Stimulated activated CD4-positive, alpha-beta T cell treated with anti-CD3 and anti-CD28 coated beads, TNF-alpha, amount 100 ng/mL, for 24 hours (primary cell): Measurements from ENCODE around the gene EHBP1.

Experiments
- DNase-seq, 3 experiments: peaks; one replicate each; pipeline ENCODE4 v3.0.0-alpha.2; 2020; ENCODE audit warnings: low read depth in 3 of 3

The EHBP1 gene

GRCh38 chr2:62884086-62884485 lies 178.6 kb downstream of the EHBP1 start:
- DNase-seq: no peak

GRCh38 chr2:62884514-62884913 lies 179.0 kb downstream of the EHBP1 start:
- DNase-seq: no peak

GRCh38 chr2:62894966-62895631 lies 189.6 kb downstream of the EHBP1 start:
- no peak for DNase-seq

- DNase-seq: no peak
Observed at GRCh38 chr2:62895632-62896009, 190.1 kb downstream of the EHBP1 start.

- no peak for DNase-seq
Observed at GRCh38 chr2:62897187-62897827, 191.8 kb downstream of the EHBP1 start.

- DNase-seq: no peak
Observed at GRCh38 chr2:62904344-62904743, 198.8 kb downstream of the EHBP1 start.

GRCh38 chr2:62908145-62908544 lies 202.6 kb downstream of the EHBP1 start:
- DNase-seq: no peak

GRCh38 chr2:62913311-62913710 lies 207.8 kb downstream of the EHBP1 start:
- DNase-seq: no peak

- no peak for DNase-seq
Observed at GRCh38 chr2:62919041-62919440, 213.5 kb downstream of the EHBP1 start.

GRCh38 chr2:62920070-62920469 lies 214.6 kb downstream of the EHBP1 start:
- DNase-seq: no peak

- DNase-seq: no peak
Observed at GRCh38 chr2:62923242-62923641, 217.7 kb downstream of the EHBP1 start.

GRCh38 chr2:62923881-62924280 lies 218.4 kb downstream of the EHBP1 start:
- no peak for DNase-seq

- no peak for DNase-seq
Observed at GRCh38 chr2:62928015-62928414, 222.5 kb downstream of the EHBP1 start.

GRCh38 chr2:62931536-62931935 lies 226.0 kb downstream of the EHBP1 start:
- no peak for DNase-seq

- DNase-seq: no peak
Observed at GRCh38 chr2:62933398-62933917, 227.9 kb downstream of the EHBP1 start.

- no peak for DNase-seq
Observed at GRCh38 chr2:62934517-62934916, 229.0 kb downstream of the EHBP1 start.

- DNase-seq: no peak
Observed at GRCh38 chr2:62938126-62938525, 232.6 kb downstream of the EHBP1 start.

GRCh38 chr2:62939735-62940491 lies 234.4 kb downstream of the EHBP1 start:
- no peak for DNase-seq

GRCh38 chr2:62940697-62941096 lies 235.2 kb downstream of the EHBP1 start:
- no peak for DNase-seq

GRCh38 chr2:62941413-62941812 lies 235.9 kb downstream of the EHBP1 start:
- no peak for DNase-seq

- no peak for DNase-seq
Observed at GRCh38 chr2:62944362-62944761, 238.8 kb downstream of the EHBP1 start.

- DNase-seq: no peak
Observed at GRCh38 chr2:62947403-62947802, 241.9 kb downstream of the EHBP1 start.

GRCh38 chr2:62956651-62957050 lies 251.1 kb downstream of the EHBP1 start:
- no peak for DNase-seq
